Mucosa of rectum (tissue), 2 donors: ENCODE measurements around the gene PRKD2.
"Not testable (repeated sequence)": the region's sequence is repeated elsewhere in the genome, so short reads cannot be mapped to it uniquely, and the experiment has no call there.

Experiments used
- H3K27ac ChIP-seq, 2 donors: one replicate each; pipeline ENCODE4 v1.7.0; 2013; ENCODE audit warnings: inconsistent platforms in 2 of 2, low read depth in 2 of 2, low read length in 2 of 2
- H3K27me3 ChIP-seq, 2 donors: one replicate each; pipeline ENCODE4 v1.7.0; 2013; ENCODE audit warnings: low read length in 2 of 2; ENCODE audit not compliant: control insufficient read depth in 2 of 2, insufficient read depth in 2 of 2
- H3K36me3 ChIP-seq, 2 donors: one replicate each; pipeline ENCODE4 v1.7.0; 2013; ENCODE audit warnings: low read length in 2 of 2; ENCODE audit not compliant: control insufficient read depth in 2 of 2, insufficient read depth in 2 of 2
- H3K4me1 ChIP-seq, 2 donors: one replicate each; pipeline ENCODE4 v1.7.0; 2013; ENCODE audit warnings: low read length in 2 of 2, mild to moderate bottlenecking in 1 of 2; ENCODE audit not compliant: control insufficient read depth in 2 of 2, insufficient read depth in 2 of 2
- H3K4me3 ChIP-seq, 2 donors: one replicate each; pipeline ENCODE4 v1.7.0; 2013; ENCODE audit warnings: low read length in 2 of 2
- H3K9ac ChIP-seq, 2 donors: one replicate each; pipeline ENCODE4 v1.7.0; 2013; ENCODE audit warnings: low read length in 2 of 2, low read depth in 1 of 2, mild to moderate bottlenecking in 1 of 2
- H3K9me3 ChIP-seq, 2 donors: one replicate each; pipeline ENCODE4 v1.7.0; 2013; ENCODE audit warnings: low read length in 2 of 2; ENCODE audit not compliant: control insufficient read depth in 2 of 2
- donor health status: healthy.
- donor health status: Normal muscosa, but diverticular disease.

Gene PRKD2

DNA sequence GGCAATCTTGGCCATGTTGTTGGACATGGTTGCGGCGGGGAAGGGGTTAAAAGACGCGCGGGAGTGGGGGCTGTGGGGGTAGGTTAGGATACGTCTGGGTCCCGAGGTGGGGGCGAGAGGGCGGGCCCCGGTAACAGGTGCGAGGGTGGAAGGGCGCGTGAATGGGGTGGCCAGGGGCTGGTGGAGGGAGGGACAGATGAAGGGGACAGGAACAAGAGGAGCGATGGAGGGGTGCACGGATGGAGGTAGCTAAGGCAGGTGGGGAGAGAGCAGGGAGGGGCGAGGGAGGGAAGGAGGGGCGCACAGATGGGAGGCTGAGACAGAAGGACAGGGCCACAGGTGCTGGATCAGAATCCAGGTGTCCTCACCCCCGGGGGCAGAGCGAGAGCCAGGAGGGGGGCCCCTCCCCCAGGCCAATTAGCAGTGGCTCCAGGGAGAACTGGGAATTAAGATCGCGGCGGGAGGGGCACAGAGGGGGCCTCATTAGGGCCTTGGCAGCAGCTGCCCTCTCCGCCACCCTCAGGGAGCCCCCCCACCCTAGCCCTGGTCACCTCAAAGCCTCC, 82.2 kb downstream of the PRKD2 start:
- no peak overlapping the region for H3K27ac ChIP-seq
- no peak overlapping the region for H3K4me3 ChIP-seq
- H3K9me3 ChIP-seq = no peaks in the 10 kb centered on the region
- peaks cover 13 to 26% of the 10 kb centered on the region in 2 donors for H3K4me1 ChIP-seq
- H3K36me3 ChIP-seq = no peaks in the 10 kb centered on the region
- peaks cover 37 to 48% of the 10 kb centered on the region in 2 donors for H3K27me3 ChIP-seq
- no peak overlapping the region for H3K9ac ChIP-seq

DNA sequence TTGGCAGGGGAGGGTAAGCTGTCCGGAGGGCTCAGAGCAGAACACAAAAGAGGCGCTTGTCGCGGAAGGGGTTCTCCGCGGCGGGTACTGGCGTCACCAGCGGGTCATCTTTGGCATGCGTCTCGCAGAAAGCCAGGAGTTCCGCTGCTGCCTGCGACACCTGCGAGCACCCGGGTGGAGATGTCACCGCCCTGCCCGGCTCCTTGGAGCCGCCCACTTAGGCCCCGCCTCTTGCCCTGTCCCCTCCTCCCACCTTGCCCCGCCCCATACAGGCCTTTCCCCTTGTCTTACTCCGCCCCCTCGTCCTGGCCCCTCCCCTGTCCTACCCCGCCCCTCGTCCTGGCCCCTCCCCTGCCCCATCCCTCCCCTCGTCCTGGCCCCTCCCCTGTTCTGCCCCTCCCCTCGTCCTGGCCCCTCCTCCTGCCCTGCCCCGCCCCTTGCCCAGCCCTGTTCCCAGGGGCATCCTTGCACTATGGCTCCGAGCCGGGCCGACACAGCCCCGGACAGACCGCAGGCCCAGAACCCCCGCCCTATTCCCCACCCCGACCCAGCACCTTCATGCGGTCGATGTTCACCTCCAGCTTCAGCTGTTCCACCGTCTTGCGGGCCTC, 82.8 kb downstream of the PRKD2 start:
- Histone ChIP-seq H3K4me1 (peaks cover 10 to 21% of the 10 kb centered on the region in 2 donors), H3K4me3 (peak overlapping the region; percentile 14 to 71), H3K27me3 (peaks cover 35 to 43% of the 10 kb centered on the region in 2 donors), H3K27ac (no peak overlapping the region), H3K9ac (no peak overlapping the region), H3K36me3 (no peaks in the 10 kb centered on the region), H3K9me3 (no peaks in the 10 kb centered on the region)

DNA sequence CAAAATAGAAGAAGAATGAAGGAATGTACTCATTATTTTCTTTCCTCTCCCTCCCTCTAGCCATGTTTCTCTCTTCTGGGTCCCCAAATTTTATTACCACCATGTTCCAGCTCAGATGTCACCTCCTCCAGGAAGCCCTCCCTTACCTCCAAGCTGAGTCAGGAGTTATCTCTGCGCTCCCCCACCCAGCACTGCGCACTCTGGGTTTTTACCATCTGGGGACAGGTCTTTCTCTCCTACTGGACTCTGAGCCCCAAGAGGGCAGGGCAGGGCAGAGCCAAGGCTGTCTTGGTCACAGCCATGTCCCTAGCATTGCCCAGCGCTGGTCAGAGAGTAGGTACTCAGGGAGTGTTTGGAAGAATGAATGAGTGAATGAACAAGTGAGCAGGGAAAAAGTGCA, 83.8 kb downstream of the PRKD2 start:
- H3K4me3 ChIP-seq = no peak overlapping the region
- no peak overlapping the region for H3K27ac ChIP-seq
- H3K9me3 ChIP-seq = no peaks in the 10 kb centered on the region
- H3K36me3 ChIP-seq = no peaks in the 10 kb centered on the region
- peaks cover 9 to 13% of the 10 kb centered on the region in 2 donors for H3K4me1 ChIP-seq
- peaks cover 32 to 35% of the 10 kb centered on the region in 2 donors for H3K27me3 ChIP-seq
- H3K9ac ChIP-seq = no peak overlapping the region

DNA sequence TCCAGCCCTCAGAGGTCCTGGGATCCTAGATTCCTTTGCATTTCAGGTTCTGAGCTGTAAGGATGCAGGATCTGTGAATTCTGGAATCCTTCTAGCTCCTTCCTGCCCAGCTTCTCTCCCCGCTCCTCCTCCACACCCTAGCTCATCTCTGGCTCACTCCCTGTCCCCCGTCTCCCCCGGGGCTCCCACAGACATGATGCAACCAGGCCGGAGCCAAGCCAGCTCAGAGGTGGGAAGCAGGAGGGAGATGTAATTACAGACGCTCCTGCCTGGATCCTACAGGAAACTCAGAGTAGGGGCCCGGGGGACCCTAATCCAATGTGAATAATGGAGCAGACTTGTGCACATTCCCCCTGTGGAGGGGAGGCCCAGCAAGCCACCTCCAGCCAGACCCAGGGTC, 85.4 kb downstream of the PRKD2 start:
- H3K9me3 ChIP-seq = no peaks in the 10 kb centered on the region
- no peak overlapping the region for H3K27ac ChIP-seq
- no peak overlapping the region for H3K9ac ChIP-seq
- H3K4me1 ChIP-seq = peaks cover 9 to 12% of the 10 kb centered on the region in 2 donors
- no peak overlapping the region for H3K4me3 ChIP-seq
- H3K27me3 ChIP-seq = peaks cover 23 to 26% of the 10 kb centered on the region in 2 donors
- no peaks in the 10 kb centered on the region for H3K36me3 ChIP-seq

DNA sequence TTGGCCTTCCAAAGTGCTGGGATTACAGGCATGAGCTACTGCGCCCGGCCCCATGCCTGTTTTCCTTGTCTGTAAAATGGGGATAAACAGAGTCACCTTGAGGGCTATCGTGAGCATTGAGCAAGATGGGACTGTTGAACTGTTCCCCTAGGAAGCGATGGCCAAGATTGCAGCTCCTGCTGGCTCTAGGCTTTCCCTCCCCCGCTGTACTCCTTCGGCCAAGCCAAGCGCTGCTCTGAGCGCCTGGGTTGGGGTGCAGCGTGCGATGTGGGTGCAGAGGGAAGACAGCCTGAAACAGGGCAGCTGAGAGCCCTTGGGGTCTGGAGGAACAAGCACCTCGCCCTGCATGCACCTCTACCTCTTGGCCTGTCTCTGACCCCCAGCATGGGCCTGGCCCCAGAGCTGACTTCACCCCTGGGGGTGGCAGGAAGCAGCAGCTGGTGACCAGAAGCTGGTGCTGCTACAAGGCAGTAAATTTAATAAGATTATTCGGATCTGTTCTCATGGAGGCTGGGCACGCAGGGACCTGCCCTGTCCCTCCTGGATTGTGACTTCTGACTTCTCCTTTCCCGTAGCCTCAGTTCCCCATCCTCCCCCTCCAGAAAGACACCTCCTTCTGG, 86.2 kb downstream of the PRKD2 start:
- Histone ChIP-seq H3K27me3 (peaks cover 18 to 22% of the 10 kb centered on the region in 2 donors), H3K36me3 (no peaks in the 10 kb centered on the region), H3K4me3 (no peak overlapping the region), H3K4me1 (peaks cover 9 to 12% of the 10 kb centered on the region in 2 donors), H3K9me3 (no peaks in the 10 kb centered on the region), H3K27ac (no peak overlapping the region), H3K9ac (no peak overlapping the region)

DNA sequence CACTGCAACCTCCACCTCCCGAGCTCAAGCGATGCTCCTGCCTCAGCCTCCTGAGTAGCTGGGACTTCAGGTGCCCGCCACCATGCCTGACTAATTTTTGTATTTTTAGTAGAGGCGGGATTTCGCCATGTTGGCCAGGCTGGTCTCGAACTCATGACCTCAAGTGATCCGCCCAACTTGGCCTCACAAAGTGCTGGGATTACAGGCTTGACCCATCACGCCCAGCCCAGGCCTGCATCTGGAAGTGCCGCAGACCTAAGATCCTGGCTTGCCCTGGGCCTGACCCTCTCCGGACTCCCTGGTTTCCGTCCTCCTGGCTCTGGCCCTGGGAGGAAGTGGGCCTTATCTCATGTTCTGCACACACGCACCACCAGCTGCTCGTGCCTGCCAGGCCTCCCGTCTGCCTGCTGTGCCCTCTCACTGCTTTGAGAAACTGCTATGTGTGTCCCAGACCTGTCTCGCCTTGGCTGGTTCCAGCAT, 87.3 kb downstream of the PRKD2 start:
- Histone ChIP-seq H3K27ac (no peak overlapping the region), H3K4me3 (no peak overlapping the region), H3K27me3 (peaks cover 16 to 18% of the 10 kb centered on the region in 2 donors), H3K36me3 (no peaks in the 10 kb centered on the region), H3K9me3 (no peaks in the 10 kb centered on the region), H3K4me1 (peaks cover 9 to 12% of the 10 kb centered on the region in 2 donors), H3K9ac (no peak overlapping the region)

DNA sequence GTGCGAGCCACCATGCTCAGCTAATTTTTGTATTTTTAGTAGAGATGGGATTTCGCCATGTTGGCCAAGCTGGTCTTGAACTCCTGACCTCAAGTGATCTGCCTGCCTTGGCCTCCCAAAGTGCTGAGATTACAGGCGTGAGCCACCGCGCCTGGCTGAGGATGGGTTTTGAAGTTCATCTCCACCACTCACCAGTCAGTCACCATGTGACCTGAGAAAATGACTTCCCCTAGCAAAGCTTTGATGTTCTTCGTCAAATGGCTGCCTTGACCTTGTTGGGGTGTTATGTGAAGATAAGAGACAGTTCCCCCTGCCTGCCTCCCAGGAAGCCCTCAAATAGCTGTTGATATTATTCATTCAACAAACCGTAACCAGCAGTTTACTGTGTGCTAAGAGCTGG, 87.9 kb downstream of the PRKD2 start:
- not testable (repeated sequence) for H3K36me3 ChIP-seq, H3K4me3 ChIP-seq, H3K9me3 ChIP-seq, H3K27ac ChIP-seq, H3K9ac ChIP-seq
- peaks cover 10 to 11% of the 10 kb centered on the region in 2 donors for H3K4me1 ChIP-seq
- H3K27me3 ChIP-seq = peaks cover 15 to 18% of the 10 kb centered on the region in 2 donors

DNA sequence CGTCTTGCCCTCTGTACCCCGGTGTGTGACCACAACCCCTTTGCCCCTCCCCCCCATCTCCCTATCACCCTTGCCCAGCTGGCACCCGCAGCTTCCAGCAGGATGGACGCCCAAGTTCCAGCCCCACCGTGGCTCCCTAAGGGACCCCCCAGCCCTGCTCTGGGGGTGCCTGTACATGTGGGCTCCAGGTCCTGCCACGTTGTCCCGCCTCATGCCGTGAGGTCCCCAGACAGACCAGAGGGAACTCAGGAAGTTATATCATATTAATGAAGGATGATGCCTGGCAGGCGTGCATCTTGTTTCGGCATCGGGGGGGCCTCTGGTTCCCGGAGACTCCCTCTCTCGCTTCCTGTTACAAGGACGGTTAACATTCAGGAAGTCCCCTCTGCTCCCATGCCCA, 90.5 kb downstream of the PRKD2 start:
- Histone ChIP-seq H3K9me3 (no peaks in the 10 kb centered on the region), H3K27ac (no peak overlapping the region), H3K36me3 (no peaks in the 10 kb centered on the region), H3K4me3 (no peak overlapping the region), H3K4me1 (peaks cover 2% of the 10 kb centered on the region in 2 donors), H3K9ac (no peak overlapping the region), H3K27me3 (peaks cover 4 to 5% of the 10 kb centered on the region in 2 donors)

DNA sequence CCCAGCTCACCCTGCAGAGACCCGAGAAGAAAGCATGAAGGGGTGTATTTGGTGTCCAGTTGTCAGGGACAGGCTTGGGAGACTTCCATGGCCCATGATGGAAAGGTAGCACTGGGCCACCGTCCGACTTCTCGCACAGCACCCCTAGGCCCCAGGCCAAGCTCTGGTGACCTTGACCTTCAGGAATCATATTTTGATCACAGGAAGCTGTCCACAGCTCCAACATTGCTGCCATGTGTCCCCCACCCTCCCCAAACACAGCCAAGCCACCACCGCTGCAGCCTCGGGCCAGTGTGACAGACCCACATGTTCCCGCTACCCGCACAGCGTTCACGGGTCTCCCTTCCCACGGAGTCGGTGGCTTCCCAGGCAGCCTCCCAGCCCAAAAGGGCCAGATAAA, 91.2 kb downstream of the PRKD2 start:
- Histone ChIP-seq H3K27me3 (peaks cover 0 to 3% of the 10 kb centered on the region in 2 donors), H3K27ac (peak overlapping the region in 1 of 2 donors; percentile 65), H3K9ac (no peak overlapping the region), H3K36me3 (no peaks in the 10 kb centered on the region), H3K9me3 (no peaks in the 10 kb centered on the region), H3K4me1 (peaks cover 2% of the 10 kb centered on the region in 2 donors), H3K4me3 (no peak overlapping the region)

DNA sequence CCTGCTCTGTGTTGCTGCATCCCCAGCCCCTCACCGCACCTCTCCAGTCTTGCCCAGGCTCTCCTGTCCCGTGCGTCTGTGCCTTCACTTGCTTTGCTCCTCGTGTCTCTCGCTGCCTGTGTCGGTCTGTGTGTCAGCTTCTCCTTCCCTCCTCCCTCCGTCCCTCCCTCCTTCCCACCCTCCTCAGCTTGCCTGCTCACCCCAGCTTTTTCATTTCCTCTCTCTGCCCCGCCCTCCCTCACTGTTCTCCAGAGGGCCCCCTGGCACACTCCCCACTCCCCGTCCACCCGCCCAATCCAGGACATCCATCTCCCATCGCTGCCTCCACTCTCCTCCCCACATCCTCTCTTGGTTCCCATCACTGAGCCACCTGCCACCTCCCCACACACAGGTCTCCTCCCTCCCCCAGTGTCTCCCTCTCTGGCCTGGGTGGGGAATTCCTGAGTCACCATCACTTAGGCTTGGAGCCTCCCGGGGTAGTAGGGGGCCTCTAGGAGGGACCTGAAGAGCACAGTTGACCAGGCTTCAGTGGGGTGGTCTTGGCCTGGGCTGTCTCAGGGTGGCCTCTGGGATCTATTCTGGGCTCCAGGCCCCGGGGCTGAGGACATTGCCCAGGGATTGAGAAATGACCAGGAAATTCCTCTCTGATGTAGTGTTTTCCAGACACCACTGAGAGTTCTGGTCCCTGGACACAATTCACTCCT, 91.8 kb downstream of the PRKD2 start, which contains the start of gene PTGIR:
Gene PTGIR (minus strand): TSS at position 132 of the 704 bp plus-strand sequence. CDS start 864 bp downstream, outside the sequence.
- Histone ChIP-seq H3K4me3 (peak within 1 kb of the TSS in 1 of 2 donors; percentile 35), H3K9me3 (no peaks in the 10 kb centered on the region), H3K27me3 (peaks cover 0 to 3% of the 10 kb centered on the region in 2 donors), H3K27ac (peak within 1 kb of the TSS; percentile 59 to 65), H3K4me1 (peaks cover 2 to 7% of the 10 kb centered on the region in 2 donors), H3K9ac (no peak within 1 kb of the TSS), H3K36me3 (no peaks in the 10 kb centered on the region)
